Cerebellar cortex (tissue), 1 donor: ENCODE data around the gene OTULIN.

ENCODE experiments used
- DNase-seq: peaks from one replicate; pipeline ENCODE4 v3.0.0-alpha.2; 2015; ENCODE audit warnings: low spot score

OTULIN gene

DNA sequence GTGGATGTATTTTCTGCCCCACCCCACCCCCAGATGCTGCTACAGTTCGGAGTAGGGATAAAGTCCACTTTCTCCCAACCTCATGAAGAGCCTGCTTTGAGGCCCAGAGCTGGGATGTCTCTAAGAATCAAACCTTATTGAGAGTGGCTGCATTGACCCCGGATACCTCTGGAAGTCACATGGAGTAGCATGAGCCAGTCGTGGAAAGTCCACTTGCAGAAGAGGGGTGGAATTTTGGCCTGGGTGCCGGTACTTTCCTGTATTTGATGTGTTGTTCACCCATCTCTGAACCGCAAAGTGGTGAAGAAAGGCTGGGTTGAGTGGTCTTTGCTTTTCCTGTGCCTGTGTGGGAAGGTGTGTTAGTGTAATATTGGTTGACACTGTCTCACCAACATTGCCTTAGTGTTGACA lies 3.7 kb downstream of the OTULIN start:
- DNase-seq = no peak

GRCh38 chr5:14669415-14669814 lies 4.9 kb downstream of the OTULIN start:
- no peak for DNase-seq

GRCh38 chr5:14669975-14670374 lies 5.5 kb downstream of the OTULIN start:
- no peak for DNase-seq

GRCh38 chr5:14671414-14671813 lies 6.9 kb downstream of the OTULIN start:
- no peak for DNase-seq

GRCh38 chr5:14672082-14672481 lies 7.6 kb downstream of the OTULIN start:
- no peak for DNase-seq

DNA sequence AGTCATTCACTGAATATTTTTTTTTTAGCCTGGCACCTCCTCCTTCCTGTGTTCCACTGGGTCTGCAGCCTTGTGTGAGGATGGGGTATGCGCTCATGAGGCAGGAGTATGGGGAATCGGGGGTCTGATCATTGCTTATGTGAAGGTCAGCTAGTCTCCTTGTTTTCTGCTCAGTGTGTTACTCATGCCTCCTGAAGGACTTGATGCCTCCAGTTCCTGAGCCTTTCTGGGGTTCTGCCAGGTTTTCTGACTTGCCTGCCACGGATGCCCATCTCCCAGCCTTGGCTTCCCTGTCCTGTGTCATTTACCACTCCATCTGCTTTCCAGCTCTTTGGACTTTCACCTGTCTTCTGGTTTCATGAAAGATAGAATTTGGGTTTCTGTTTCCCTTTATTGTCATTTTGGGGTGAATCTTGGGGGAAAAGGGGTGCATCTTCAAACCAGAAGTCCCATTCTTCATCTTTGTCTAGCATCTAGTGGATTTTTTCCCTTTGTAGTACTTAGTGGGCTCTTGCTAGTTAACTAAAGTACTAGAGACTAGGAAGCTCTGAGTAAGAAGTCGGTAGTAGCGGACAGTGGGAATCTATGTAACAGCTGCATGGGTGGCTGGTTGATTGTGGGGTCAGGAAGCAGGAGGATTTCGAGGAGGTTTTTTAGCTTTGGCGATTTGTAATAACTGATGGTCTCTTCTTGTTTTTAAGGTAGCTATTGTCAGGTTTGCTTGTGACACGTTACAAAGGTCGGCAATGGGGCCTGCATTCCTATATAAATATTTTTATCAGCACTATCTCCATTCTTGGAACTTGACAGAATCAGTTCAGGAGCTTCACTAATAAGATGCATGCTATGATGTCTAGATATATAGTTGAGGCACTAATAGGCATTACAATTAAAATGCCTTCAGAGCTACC lies 8.2 kb downstream of the OTULIN start:
- DNase-seq = peak; percentile 76

DNA sequence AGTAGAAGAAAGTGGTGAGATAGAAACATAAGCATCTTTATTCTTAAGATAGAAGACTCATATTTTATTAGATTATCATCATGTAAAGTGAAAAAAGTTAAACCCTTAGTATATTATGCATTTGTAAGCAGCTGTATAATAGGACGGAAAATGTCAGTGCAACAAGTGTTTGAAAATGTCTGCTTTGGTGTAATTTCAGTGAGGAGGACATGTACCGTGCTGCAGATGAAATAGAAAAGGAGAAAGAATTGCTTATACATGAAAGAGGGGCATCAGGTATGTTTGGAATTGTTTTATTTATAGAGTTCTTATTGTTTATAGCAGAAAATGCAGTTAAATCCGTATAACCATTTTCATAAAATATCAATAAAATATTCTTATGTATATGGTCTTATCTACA lies 8.9 kb downstream of the OTULIN start:
- no peak for DNase-seq

DNA sequence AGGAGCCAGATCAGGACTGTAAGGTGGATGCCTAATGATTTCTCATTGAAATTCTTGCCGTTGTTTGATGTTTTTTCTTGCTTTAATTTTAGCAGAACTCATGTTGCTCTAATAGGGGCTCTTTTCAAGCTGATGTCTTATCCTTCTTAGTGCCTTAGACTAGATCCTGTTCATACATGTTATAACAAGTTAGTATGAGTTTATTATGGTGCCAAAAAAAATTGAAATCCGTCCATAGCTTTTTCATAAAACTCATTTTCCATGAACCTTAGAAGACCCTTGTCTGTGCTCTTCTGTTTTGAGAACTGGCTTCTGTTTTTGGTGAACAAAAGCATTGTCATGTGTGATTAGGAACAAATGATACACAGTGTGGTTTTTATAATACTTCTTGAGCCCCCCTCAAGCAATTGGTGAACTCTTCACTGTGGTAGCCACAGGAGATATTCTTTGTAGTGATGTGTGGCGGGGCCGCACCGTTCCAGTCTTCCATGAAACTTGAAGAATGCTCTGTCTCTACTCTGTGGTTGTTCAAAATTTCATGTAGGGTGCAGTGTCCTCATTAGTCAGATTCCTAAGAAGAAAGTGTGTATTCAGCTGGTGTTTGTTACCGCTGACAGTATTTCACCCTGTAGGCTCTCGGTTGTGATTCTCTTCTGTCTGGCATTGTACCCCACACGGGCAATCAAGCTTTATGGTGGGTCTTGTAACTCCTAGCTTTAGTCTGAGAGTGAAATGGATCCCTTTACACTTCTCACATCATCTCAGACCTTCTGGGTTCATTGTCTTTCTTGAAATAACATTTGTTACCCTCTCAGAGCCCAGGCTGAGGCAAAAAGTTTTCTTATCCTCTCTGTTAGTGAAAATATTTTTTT lies 10.7 kb downstream of the OTULIN start:
- DNase-seq = no peak

DNA sequence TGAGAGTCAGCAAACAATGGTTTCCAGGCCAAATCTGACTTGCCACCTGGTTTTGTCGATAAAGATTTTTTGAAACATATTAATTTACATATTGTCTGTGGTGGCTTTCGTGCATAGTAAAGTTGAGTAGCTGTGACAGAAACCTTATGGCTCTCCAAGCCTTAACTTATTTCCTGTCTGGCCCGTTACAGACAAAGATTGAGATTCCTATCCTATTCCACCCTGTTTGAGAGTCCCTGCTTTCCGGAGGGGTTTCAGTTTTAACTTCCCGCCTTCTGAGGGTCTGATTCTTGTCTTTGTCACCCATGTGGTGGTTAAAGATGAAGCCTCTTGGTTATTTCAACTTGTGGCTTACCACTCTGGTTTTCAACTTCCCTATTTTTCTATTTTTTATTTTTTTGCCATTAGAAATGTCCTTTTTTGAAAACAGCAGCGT lies 11.4 kb downstream of the OTULIN start:
- DNase-seq = no peak

DNA sequence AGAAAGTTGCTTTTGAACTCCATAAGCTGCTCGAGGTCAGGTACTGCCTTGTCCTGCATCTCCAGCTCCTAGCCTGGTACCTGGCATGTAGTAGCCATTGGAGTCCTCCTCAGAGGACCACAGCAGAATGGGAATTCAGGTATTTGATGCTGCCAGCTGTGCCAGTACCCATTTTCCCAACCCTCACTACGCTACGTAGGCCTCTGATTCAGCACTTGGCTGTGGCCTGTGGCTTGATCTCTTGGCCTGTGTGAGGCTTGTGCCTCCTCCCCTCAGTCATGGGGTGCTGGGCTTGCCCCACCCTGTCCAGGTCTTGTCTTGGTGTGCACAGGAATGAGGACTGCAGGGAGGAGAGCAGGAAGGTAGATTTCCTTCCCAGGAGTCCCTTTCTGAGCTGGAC lies 11.8 kb downstream of the OTULIN start:
- DNase-seq = no peak

DNA sequence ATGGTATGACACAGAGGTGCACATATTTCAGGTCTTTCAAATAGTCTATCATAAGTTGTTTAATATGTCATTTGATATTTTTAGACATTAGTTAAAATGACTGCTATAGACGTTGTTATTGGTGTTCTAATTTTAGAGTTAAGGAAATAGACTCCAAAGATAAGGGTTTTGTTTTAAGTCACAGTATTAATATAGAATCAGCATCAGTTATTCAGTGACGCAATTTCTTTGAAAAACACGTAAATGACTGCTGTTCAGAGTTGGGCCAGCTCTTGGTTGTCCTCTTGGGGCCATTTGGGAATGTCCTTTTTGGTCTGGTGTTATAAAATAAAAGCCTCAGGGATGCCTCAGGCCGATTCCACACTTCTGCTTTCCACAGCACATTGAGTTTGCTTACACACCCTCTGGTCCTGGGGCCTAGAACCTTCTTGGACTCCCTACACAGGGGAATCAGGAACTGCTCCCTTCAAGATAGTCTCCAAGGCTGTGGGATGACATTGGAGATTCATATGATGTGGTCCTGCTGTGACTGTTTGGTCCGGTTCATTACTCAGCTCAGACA lies 14.3 kb downstream of the OTULIN start:
- no peak for DNase-seq

GRCh38 chr5:14679595-14679994 lies 15.1 kb downstream of the OTULIN start:
- no peak for DNase-seq

GRCh38 chr5:14681236-14681752 lies 16.8 kb downstream of the OTULIN start:
- DNase-seq = peak; percentile 79

- DNase-seq = peak; percentile 15
Observed at GRCh38 chr5:14683906-14684455, 19.5 kb downstream of the OTULIN start.

GRCh38 chr5:14684757-14685156 lies 20.2 kb downstream of the OTULIN start:
- peak; percentile 90 for DNase-seq

- peak; percentile 82 for DNase-seq
Observed at GRCh38 chr5:14685757-14686156, 21.2 kb downstream of the OTULIN start.

DNA sequence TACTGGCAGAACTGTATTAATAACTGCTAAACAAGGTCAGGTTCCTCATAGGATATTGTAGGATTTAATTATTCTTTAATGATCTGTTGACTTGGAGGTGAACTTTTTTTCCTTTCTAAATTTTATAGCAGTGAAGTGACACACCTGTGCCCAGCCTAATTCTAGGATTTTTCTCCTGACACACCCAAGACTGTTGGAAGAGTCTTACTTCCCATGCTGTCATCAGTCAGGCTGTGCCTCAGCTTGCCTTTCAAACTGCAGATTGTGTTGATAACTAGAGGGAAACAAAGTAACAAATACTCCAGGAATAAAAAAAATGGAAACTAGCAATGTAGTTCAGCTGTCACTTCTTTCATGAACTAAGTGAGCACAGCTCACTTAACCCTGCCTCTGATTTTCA lies 22.0 kb downstream of the OTULIN start:
- no peak for DNase-seq

- DNase-seq = no peak
Observed at GRCh38 chr5:14687023-14687665, 22.6 kb downstream of the OTULIN start.

DNA sequence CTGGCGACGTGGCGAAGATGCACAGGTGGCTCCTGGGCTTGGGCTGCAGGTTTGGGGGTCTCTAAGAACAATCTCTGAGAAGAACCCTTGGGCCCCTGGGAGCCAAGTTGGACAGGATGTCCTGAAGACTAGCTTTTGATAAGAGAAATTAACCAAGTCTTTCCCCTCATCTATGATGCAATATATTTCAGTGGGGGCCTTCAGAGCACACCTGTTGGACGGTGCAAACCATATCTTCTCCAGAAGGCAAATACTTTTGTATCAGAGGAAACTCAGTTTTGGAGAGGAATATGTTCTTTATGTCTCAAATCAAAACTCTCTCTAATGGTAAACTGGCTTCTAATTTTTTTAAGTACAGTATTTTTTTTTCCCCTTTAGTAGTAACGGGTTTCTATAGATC lies 28.6 kb downstream of the OTULIN start:
- no peak for DNase-seq

- DNase-seq = no peak
Observed at GRCh38 chr5:14695152-14695551, 30.6 kb downstream of the OTULIN start.

GRCh38 chr5:14696057-14696456 lies 31.5 kb downstream of the OTULIN start:
- DNase-seq = no peak

DNA sequence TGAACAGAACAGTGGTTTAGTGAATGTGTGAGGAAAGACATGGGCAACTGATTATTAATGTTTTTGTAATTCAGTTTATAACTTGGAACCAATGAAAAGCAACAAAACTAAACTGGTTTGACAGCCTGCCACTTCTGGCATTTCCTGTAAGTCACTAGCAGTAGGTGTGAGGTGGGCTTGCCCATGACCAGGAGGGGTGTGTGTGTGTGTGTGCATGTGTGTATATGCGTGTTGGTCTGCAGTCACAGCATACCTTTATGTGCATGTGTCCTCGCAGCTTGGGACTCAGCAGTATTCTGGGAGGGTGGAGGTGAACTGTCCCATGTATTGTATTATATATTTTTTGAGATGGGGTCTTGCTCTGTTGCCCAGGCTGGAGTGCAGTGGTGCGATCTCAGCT lies 32.3 kb downstream of the OTULIN start:
- DNase-seq = no peak
